IMR-90 (cell line): ENCODE results near the gene PIK3R5. TPM values are rescaled to one million over a fixed set of nuclear protein-coding genes. Genes with fewer than 3 reads are reported as not detected.
"Not testable (repeated sequence)": the region's sequence is repeated elsewhere in the genome, so short reads cannot be mapped to it uniquely, and the experiment has no call there.

Source experiments
- ATAC-seq: fragments of 200-7000 bp; cut with Tn5 transposase; 2 replicates; pipeline ENCODE4 v1.9.1; 2020; ENCODE audit warnings: low read depth, mild to moderate bottlenecking, moderate library complexity
- BruUV-seq: library from RNA; stranded (reverse); fragments of 400-500 nt; replicated peaks from 2 replicates; lab custom pipeline; 2021; lab: Mats Ljungman, UMichigan
- CTCF ChIA-PET: fragments of 300-600 bp; formaldehyde crosslinking; extraction: SDS; loops from one replicate; lab custom pipeline; 2021; ENCODE audit warnings: antibody characterized with exemption; lab: Yijun Ruan, JAX
- POLR2A ChIA-PET: fragments of 300-600 bp; sonication (Branson Sonifier 250); formaldehyde crosslinking; loops from one replicate; lab custom pipeline; 2022; ENCODE audit warnings: antibody characterized with exemption; ENCODE audit not compliant: unreplicated experiment; lab: Charles Lee
- DNase-seq: peaks from one replicate; pipeline ENCODE4 v3.0.0; 2013
- H2AFZ ChIP-seq: replicated peaks from 2 replicates; pipeline ENCODE3; 2013; ENCODE audit warnings: low read length, mild to moderate bottlenecking; ENCODE audit not compliant: poor library complexity
- H2AK5ac ChIP-seq: 2 replicates; pipeline ENCODE4 v1.6.1; 2013; ENCODE audit warnings: low read depth, low read length, inconsistent platforms
- H2AK9ac ChIP-seq: replicated peaks from 2 replicates; pipeline ENCODE3; 2013; ENCODE audit warnings: mild to moderate bottlenecking, low read depth, low read length, moderate library complexity; ENCODE audit not compliant: poor library complexity
- H2BK120ac ChIP-seq: 2 replicates; pipeline ENCODE4 v1.6.1; 2013; ENCODE audit warnings: low read depth, low read length, inconsistent platforms
- H2BK15ac ChIP-seq: 3 replicates; pipeline ENCODE4 v1.6.1; 2013; ENCODE audit warnings: low read depth, low read length, inconsistent platforms
- H2BK20ac ChIP-seq: 2 replicates; pipeline ENCODE4 v1.6.1; 2013; ENCODE audit warnings: low read depth, mild to moderate bottlenecking, inconsistent platforms, low read length, moderate library complexity
- H2BK5ac ChIP-seq: 2 replicates; pipeline ENCODE4 v1.6.1; 2013; ENCODE audit warnings: mild to moderate bottlenecking, low read depth, low read length, inconsistent platforms; ENCODE audit not compliant: poor library complexity, severe bottlenecking
- H3K14ac ChIP-seq: replicated peaks from 2 replicates; pipeline ENCODE4 v1.6.1; 2013; ENCODE audit warnings: low read depth, low read length, inconsistent platforms
- H3K18ac ChIP-seq: 2 replicates; pipeline ENCODE4 v1.6.1; 2013; ENCODE audit warnings: low read depth, low read length, control low read depth
- H3K23ac ChIP-seq: 2 replicates; pipeline ENCODE4 v1.6.1; 2013; ENCODE audit warnings: low read depth, low read length, inconsistent platforms
- H3K27ac ChIP-seq: 2 replicates; pipeline ENCODE4 v1.5.1; 2013; ENCODE audit warnings: mild to moderate bottlenecking, control low read depth, low read length; ENCODE audit not compliant: insufficient read depth
- H3K27me3 ChIP-seq: 2 replicates; pipeline ENCODE4 v1.6.1; 2013; ENCODE audit warnings: low read length; ENCODE audit not compliant: control insufficient read depth, insufficient read depth
- H3K36me3 ChIP-seq: 2 replicates; pipeline ENCODE4 v1.6.1; 2013; ENCODE audit warnings: low read length, mixed read lengths; ENCODE audit not compliant: control insufficient read depth, insufficient read depth
- H3K4ac ChIP-seq: 2 replicates; pipeline ENCODE4 v1.6.1; 2013; ENCODE audit warnings: low read depth, low read length, inconsistent platforms
- H3K4me1 ChIP-seq: 2 replicates; pipeline ENCODE4 v1.6.1; 2013; ENCODE audit warnings: low read length, mixed read lengths; ENCODE audit not compliant: control insufficient read depth, insufficient read depth
- H3K4me2 ChIP-seq: 2 replicates; pipeline ENCODE4 v1.6.1; 2013; ENCODE audit warnings: low read depth, mild to moderate bottlenecking, control low read depth, low read length, moderate library complexity
- H3K4me3 ChIP-seq: 2 replicates; pipeline ENCODE4 v1.5.1; 2013; ENCODE audit warnings: low read depth, mild to moderate bottlenecking, control low read depth, low read length, moderate library complexity; ENCODE audit not compliant: insufficient read depth
- H3K56ac ChIP-seq: 2 replicates; pipeline ENCODE4 v1.6.1; 2013; ENCODE audit warnings: low read length, inconsistent platforms; ENCODE audit not compliant: insufficient read depth; ENCODE audit errors: extremely low read depth
- H3K79me1 ChIP-seq, 2 experiments: 2 replicates each; pipeline ENCODE4 v1.6.1; 2013; ENCODE audit warnings: low read length in 2 of 2, inconsistent platforms in 1 of 2, low read depth in 1 of 2
- H3K9ac ChIP-seq: 2 replicates; pipeline ENCODE4 v1.6.1; 2013; ENCODE audit warnings: low read depth, low read length, control low read depth
- H3K9me1 ChIP-seq: 2 replicates; pipeline ENCODE4 v1.6.1; 2013; ENCODE audit warnings: low read length, inconsistent platforms; ENCODE audit not compliant: insufficient read depth
- H3K9me3 ChIP-seq: 2 replicates; pipeline ENCODE4 v1.6.1; 2013; ENCODE audit warnings: low read length; ENCODE audit not compliant: control insufficient read depth, insufficient read depth
- H4K20me1 ChIP-seq: 2 replicates; pipeline ENCODE4 v1.6.1; 2013; ENCODE audit warnings: low read length, inconsistent platforms; ENCODE audit not compliant: insufficient read depth
- H4K5ac ChIP-seq: 2 replicates; pipeline ENCODE4 v1.6.1; 2013; ENCODE audit warnings: mild to moderate bottlenecking, low read depth, low read length, control low read depth
- H4K8ac ChIP-seq, 2 experiments: 2 replicates each; pipeline ENCODE4 v1.6.1; 2013; ENCODE audit warnings: low read depth in 2 of 2, low read length in 2 of 2, control low read depth in 1 of 2, inconsistent platforms in 1 of 2
- H4K91ac ChIP-seq: 2 replicates; pipeline ENCODE4 v1.6.1; 2013; ENCODE audit warnings: low read depth, low read length, inconsistent platforms; ENCODE audit not compliant: insufficient read depth
- NFE2L2 ChIP-seq: fragments of 150-350 bp; IDR thresholded peaks from 2 replicates; pipeline ENCODE4 v1.6.1; 2016; ENCODE audit warnings: low read depth, mild to moderate bottlenecking, low read length
- WGBS, 2 experiments: methylation state at CpG; one replicate each; pipeline versions ENCODE4 v1.1.5 to v1.1.7; 2013; ENCODE audit warnings: missing lambda C conversion rate in 2 of 2; ENCODE audit not compliant: insufficient read length in 1 of 2; ENCODE audit errors: extremely low coverage in 2 of 2; 5-methylcytosine and 5-hydroxymethylcytosine counted together
- dilution Hi-C: fragments of 300-500 bp; cut with HindIII; formaldehyde crosslinking; loops from one replicate; pipeline ENCODE4 v1.14.3; 2018; ENCODE audit warnings: low sequenced_read_pairs; ENCODE audit not compliant: unreplicated experiment
- in situ Hi-C: fragments of 300-500 bp; cut with MboI; formaldehyde crosslinking; loops from 3 replicates; pipeline ENCODE4 v1.14.3; 2019; ENCODE audit warnings: low sequenced_read_pairs, inconsistent platforms, mixed read lengths
- intact Hi-C: fragments of 100-400 bp; cut with micrococcal nuclease; formaldehyde crosslinking; loops from 2 replicates; pipeline ENCODE4 v1.10.0; 2022
- polyA plus RNA-seq, 3 experiments: library from polyadenylated mRNA; depleted of rRNA; stranded (reverse); fragments of >200 nt; gene quantifications; 2 replicates each; pipeline ENCODE4 v1.2.3, GENCODE V29; 2012; ENCODE audit warnings: low replicate concordance in 1 of 3
- total RNA-seq: library from RNA; depleted of rRNA; stranded (reverse); fragments of >200 nt; gene quantifications from 2 replicates; pipeline ENCODE4 v1.2.3, GENCODE V29; 2012

The PIK3R5 gene
- total and polyA plus RNA-seq, 2 of the 4 experiments (the other 2 are of a cell fraction), result not detected

- no peak for TF ChIP-seq NFE2L2
These were observed 108.5 kb downstream of the PIK3R5 start (continued) for GRCh38 chr17:8856869-8857575.

DNA sequence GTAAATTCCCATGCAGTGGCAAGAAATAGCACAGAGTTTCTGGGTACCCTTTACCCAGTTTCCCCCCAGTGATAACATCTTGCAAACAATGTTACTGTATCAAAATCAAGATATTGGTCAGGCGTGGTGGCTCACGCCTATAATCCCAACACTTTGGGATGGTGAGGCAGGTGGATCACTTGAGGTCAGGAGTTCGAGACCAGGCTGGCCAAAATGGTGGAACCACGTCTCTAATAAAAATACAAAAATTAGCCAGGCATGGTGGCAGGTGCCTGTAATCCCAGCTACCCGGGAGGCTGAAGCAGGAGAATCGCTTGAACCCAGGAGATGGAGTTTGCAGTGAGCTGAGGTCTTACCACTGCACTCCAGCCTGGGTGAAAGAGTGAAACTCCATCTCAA lies 109.3 kb downstream of the PIK3R5 start:
- H3K36me3 ChIP-seq, H2BK20ac ChIP-seq, H2AK5ac ChIP-seq, H3K56ac ChIP-seq, intact Hi-C loops, H4K5ac ChIP-seq, H3K14ac ChIP-seq, H4K91ac ChIP-seq, H3K9ac ChIP-seq, DNase-seq, H2BK5ac ChIP-seq, dilution Hi-C loops, H3K9me1 ChIP-seq, H3K9me3 ChIP-seq, H2BK120ac ChIP-seq, BruUV-seq, H4K8ac ChIP-seq, ATAC-seq, H3K27ac ChIP-seq, H3K4me3 ChIP-seq, CTCF ChIA-PET, H4K20me1 ChIP-seq, H3K4ac ChIP-seq, H3K18ac ChIP-seq, H3K27me3 ChIP-seq, H3K79me1 ChIP-seq, H2AFZ ChIP-seq, H3K4me1 ChIP-seq, H3K4me2 ChIP-seq, H2BK15ac ChIP-seq, in situ Hi-C loops, POLR2A ChIA-PET, H2AK9ac ChIP-seq, H3K23ac ChIP-seq: not testable (repeated sequence)
- WGBS, 2 experiments, result no CpG with 5 or more reads among the region's 6 CpGs
